Kidney (tissue), 14 donors: ENCODE results near the gene NBL1. TPM values are rescaled to one million over a fixed set of nuclear protein-coding genes. Genes with fewer than 3 reads are reported as not detected.

ENCODE experiments used
- DNase-seq, 5 donors: peaks; one replicate each; pipeline ENCODE4 v3.0.0-alpha.2; 2013 to 2020
- FAIRE-seq: peaks from 2 replicates; lab custom pipeline; 2012; peaks lifted over from hg19 to GRCh38; lab: Jason Lieb, UNC
- H3K27ac ChIP-seq, 2 donors: one replicate each; pipeline ENCODE4 v1.7.0; 2013; ENCODE audit warnings: low read depth in 2 of 2, low read length in 2 of 2, inconsistent platforms in 1 of 2
- H3K27me3 ChIP-seq: one replicate; pipeline ENCODE4 v1.7.1; 2013; ENCODE audit warnings: low read length, inconsistent platforms; ENCODE audit not compliant: control insufficient read depth, insufficient read depth
- H3K36me3 ChIP-seq, 3 donors: one replicate each; pipeline versions ENCODE4 v1.7.0 to v1.7.1; 2013; ENCODE audit warnings: low read length in 3 of 3, control low read depth in 1 of 3, inconsistent platforms in 1 of 3; ENCODE audit not compliant: insufficient read depth in 3 of 3, control insufficient read depth in 2 of 3
- H3K4me1 ChIP-seq, 3 donors: one replicate each; pipeline versions ENCODE4 v1.7.0 to v1.7.1; 2013; ENCODE audit warnings: low read length in 3 of 3, inconsistent platforms in 1 of 3, low read depth in 1 of 3; ENCODE audit not compliant: control insufficient read depth in 2 of 3, insufficient read depth in 2 of 3
- H3K4me3 ChIP-seq, 3 donors: one replicate each; pipeline versions ENCODE4 v1.7.0 to v1.8.1; 2013; ENCODE audit warnings: low read length in 3 of 3, control low read depth in 1 of 3, inconsistent platforms in 1 of 3
- H3K9ac ChIP-seq, 3 donors: one replicate each; pipeline versions ENCODE4 v1.7.0 to v1.7.1; 2013; ENCODE audit warnings: low read length in 3 of 3, control low read depth in 1 of 3, inconsistent platforms in 1 of 3
- H3K9me3 ChIP-seq, 3 donors: one replicate each; pipeline versions ENCODE4 v1.7.0 to v1.7.1; 2013; ENCODE audit warnings: low read length in 3 of 3, control low read depth in 1 of 3, inconsistent platforms in 1 of 3; ENCODE audit not compliant: control insufficient read depth in 2 of 3, insufficient read depth in 1 of 3
- CTCF ChIP-seq: IDR thresholded peaks from 3 replicates; pipeline ENCODE4 v1.5.1; 2012; ENCODE audit warnings: mild to moderate bottlenecking, moderate library complexity, borderline replicate concordance; ENCODE audit not compliant: insufficient read depth; ENCODE audit errors: extremely low read depth
- intact Hi-C: fragments of 100-400 bp; cut with DNase I; formaldehyde crosslinking; loops from one replicate; pipeline ENCODE4 v1.11.1; 2022
- polyA plus RNA-seq: library from polyadenylated mRNA; stranded (reverse); fragments of 350-450 nt; fragmentation: Illumina TruSeq; extraction: RNeasy Lipid Tissue Mini Kit (QIAGEN cat#74804); gene quantifications from one replicate; pipeline ENCODE4 v1.2.3, GENCODE V29; 2014; ENCODE audit warnings: low read depth, low replicate concordance; ENCODE audit not compliant: insufficient read depth
- total RNA-seq: library from RNA; stranded (reverse); fragmentation: NEBNext Ultra II Directional; extraction: Animal tissue kit (Norgen Biotek cat#: 25700); gene quantifications from one replicate; pipeline ENCODE4 v1.2.1, GENCODE V29; 2021
- donor health status: control.
- donor health status: control.
- donor health status: control.
- donor health status: control.
- donor health status: control.
- donor health status: DM: yes; HTN: yes; CAD: no.
- donor health status: Normal renal cell carcinoma (clear cell type).

Gene NBL1
- total and polyA plus RNA-seq, 2 donors from 2014 or later: 47.4 to 141 TPM

DNA sequence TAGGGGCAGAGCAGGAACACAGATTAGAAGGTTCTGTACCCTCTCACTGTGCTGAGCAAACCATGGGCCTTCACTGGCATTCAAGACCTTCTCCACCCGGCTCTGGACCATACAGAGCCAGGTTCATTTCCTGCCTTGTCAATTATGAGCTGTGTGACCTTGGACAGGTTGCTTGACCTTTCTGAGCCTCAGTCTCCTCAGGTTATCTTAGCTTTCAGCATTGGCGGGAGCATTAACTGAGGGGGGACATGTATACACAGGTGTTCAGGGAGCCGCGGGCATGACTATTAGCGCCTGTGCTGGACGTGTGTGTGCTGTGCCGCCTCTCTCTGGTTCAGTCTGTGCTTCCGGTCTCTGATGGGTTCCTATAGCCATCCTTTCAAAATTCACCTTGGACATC, 52.7 kb downstream of the NBL1 start:
- intact Hi-C loops: no loop called here
- DNase-seq (no peak), FAIRE-seq (no peak)
- H3K4me1 ChIP-seq: no peaks in the 10 kb centered on the region
- no peaks in the 10 kb centered on the region for H3K9me3 ChIP-seq
- TF ChIP-seq CTCF: no peak
- no peak overlapping the region for H3K9ac ChIP-seq
- peaks cover 0 to 10% (median 7%) of the 10 kb centered on the region in 3 donors for H3K36me3 ChIP-seq
- no peaks in the 10 kb centered on the region for H3K27me3 ChIP-seq
- H3K27ac ChIP-seq: no peak overlapping the region
- H3K4me3 ChIP-seq: no peak overlapping the region

DNA sequence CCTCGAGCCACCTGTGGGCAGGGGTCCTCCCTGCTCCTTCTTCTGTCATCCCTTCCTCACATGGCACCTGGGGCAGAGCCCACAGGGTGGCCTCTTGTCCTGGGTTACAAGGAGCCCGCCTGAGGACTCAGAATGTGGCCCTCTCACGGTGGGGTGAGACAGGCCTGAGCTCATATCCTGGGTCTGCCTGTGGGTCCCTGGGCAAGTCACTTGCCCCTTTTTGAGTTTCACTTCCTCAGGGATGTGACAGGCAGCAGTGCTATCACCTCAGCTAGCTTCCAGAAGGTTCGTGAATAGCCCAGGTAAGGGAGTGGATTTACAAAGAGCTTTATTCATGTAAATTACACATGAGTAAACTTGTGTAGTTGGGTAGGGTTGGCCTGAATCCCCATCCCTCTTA, 54.1 kb downstream of the NBL1 start:
- H3K27me3 ChIP-seq: no peaks in the 10 kb centered on the region
- no peak overlapping the region for H3K27ac ChIP-seq
- intact Hi-C loops: no loop called here
- H3K9ac ChIP-seq: no peak overlapping the region
- no peaks in the 10 kb centered on the region for H3K9me3 ChIP-seq
- FAIRE-seq (no peak), DNase-seq (no peak)
- H3K36me3 ChIP-seq: peaks cover 0 to 10% (median 7%) of the 10 kb centered on the region in 3 donors
- no peak overlapping the region for H3K4me3 ChIP-seq
- TF ChIP-seq CTCF: no peak
- H3K4me1 ChIP-seq: no peaks in the 10 kb centered on the region

GRCh38 chr1:19700079-19700777, 56.1 kb downstream of the NBL1 start:
- no peak overlapping the region for H3K27ac ChIP-seq
- TF ChIP-seq CTCF: no peak
- DNase-seq: peak in 1 of 5 donors; percentile 48
- H3K4me3 ChIP-seq: no peak overlapping the region
- H3K36me3 ChIP-seq: peaks cover 0 to 10% (median 7%) of the 10 kb centered on the region in 3 donors
- FAIRE-seq: no peak
- no peaks in the 10 kb centered on the region for H3K27me3 ChIP-seq
- H3K9me3 ChIP-seq: no peaks in the 10 kb centered on the region
- peaks cover 0 to 6% (median 0%) of the 10 kb centered on the region in 3 donors for H3K4me1 ChIP-seq
- intact Hi-C loops: no loop called here
- no peak overlapping the region for H3K9ac ChIP-seq
